NOMO-1 treated with DMSO at 0.1 percent for 48 hours (cell line): ENCODE measurements around the gene ABCC10.

Experiments used
- DNase-seq: peaks from one replicate; lab custom pipeline; 2025; ENCODE audit not compliant: unreplicated experiment; lab: John Stamatoyannopoulos, UW

The ABCC10 gene

GRCh38 chr6:43467752-43468151 lies 40.4 kb downstream of the ABCC10 start:
- DNase-seq = no peak

- DNase-seq = no peak
These were observed 40.9 kb downstream of the ABCC10 start for GRCh38 chr6:43468240-43468639.

GRCh38 chr6:43468748-43469681 lies 41.7 kb downstream of the ABCC10 start:
- no peak for DNase-seq

- DNase-seq = no peak
These were observed 42.6 kb downstream of the ABCC10 start for GRCh38 chr6:43469947-43470346.

- DNase-seq = no peak
These were observed 44.1 kb downstream of the ABCC10 start for GRCh38 chr6:43471399-43471798.

- no peak for DNase-seq
These were observed 45.2 kb downstream of the ABCC10 start for GRCh38 chr6:43472515-43472914.

- no peak for DNase-seq
These were observed 48.2 kb downstream of the ABCC10 start for GRCh38 chr6:43475516-43475915.

GRCh38 chr6:43476746-43477145 lies 49.4 kb downstream of the ABCC10 start:
- DNase-seq = no peak

GRCh38 chr6:43477235-43478007 lies 50.1 kb downstream of the ABCC10 start, which contains the start of gene TJAP1:
TJAP1 (plus strand) TSS chr6:43477570; CDS start chr6:43499002, 21,432 bp downstream.
- peak; percentile 72 for DNase-seq

GRCh38 chr6:43478008-43478372 lies 50.6 kb downstream of the ABCC10 start:
- no peak for DNase-seq

GRCh38 chr6:43481075-43481474 lies 53.7 kb downstream of the ABCC10 start:
- DNase-seq = no peak

- no peak for DNase-seq
These were observed 54.4 kb downstream of the ABCC10 start for GRCh38 chr6:43481591-43482236.

GRCh38 chr6:43488667-43489276 lies 61.4 kb downstream of the ABCC10 start:
- DNase-seq = no peak

GRCh38 chr6:43489277-43490072 lies 62.1 kb downstream of the ABCC10 start:
- no peak for DNase-seq

GRCh38 chr6:43490523-43490939 lies 63.2 kb downstream of the ABCC10 start:
- no peak for DNase-seq

GRCh38 chr6:43491750-43492661 lies 64.7 kb downstream of the ABCC10 start:
- no peak for DNase-seq

GRCh38 chr6:43492673-43493072 lies 65.3 kb downstream of the ABCC10 start:
- DNase-seq = no peak

GRCh38 chr6:43493230-43493629 lies 65.9 kb downstream of the ABCC10 start:
- no peak for DNase-seq

GRCh38 chr6:43493833-43494232 lies 66.5 kb downstream of the ABCC10 start:
- no peak for DNase-seq
